Activated T-cell treated with anti-CD3 and anti-CD28 coated beads, Interleukin-2, amount 50 U/mL, for 72 hours (primary cell): ENCODE measurements around the gene TPM2. TPM values are rescaled to one million over a fixed set of nuclear protein-coding genes. Genes with fewer than 3 reads are reported as not detected.

Experiments used
- ATAC-seq, 2 donors: fragments of 150-1000 bp; cut with Tn5 transposase; replicated peaks in 1 of 2; 2 replicates each; pipeline ENCODE4 v1.10.0; 2021; ENCODE audit warnings: moderate library complexity in 2 of 2, mild to moderate bottlenecking in 1 of 2
- DNase-seq, 2 donors: peaks; one replicate each; pipeline ENCODE4 v3.0.0; 2021 to 2022; ENCODE audit warnings: mixed read lengths in 1 of 2
- H3K27ac Mint-ChIP-seq: one replicate; pipeline ENCODE4 v1.8.0; 2022; ENCODE audit warnings: mild to moderate bottlenecking, moderate library complexity, mixed read lengths
- H3K27me3 Mint-ChIP-seq: one replicate; pipeline ENCODE4 v1.8.0; 2022; ENCODE audit warnings: low read depth, mixed read lengths
- H3K36me3 Mint-ChIP-seq, 2 donors: one replicate each; pipeline ENCODE4 v1.8.0; 2022; ENCODE audit warnings: mixed read lengths in 2 of 2, mild to moderate bottlenecking in 1 of 2; ENCODE audit not compliant: insufficient read depth in 2 of 2
- H3K4me1 Mint-ChIP-seq: one replicate; pipeline ENCODE4 v1.8.0; 2022; ENCODE audit warnings: low read depth, mixed read lengths
- H3K4me3 Mint-ChIP-seq, 2 donors: one replicate each; pipeline ENCODE4 v1.8.0; 2022; ENCODE audit warnings: mild to moderate bottlenecking in 2 of 2, mixed read lengths in 2 of 2, moderate library complexity in 2 of 2
- H3K9me3 Mint-ChIP-seq, 2 donors: one replicate each; pipeline ENCODE4 v1.8.0; 2022; ENCODE audit warnings: mixed read lengths in 2 of 2
- total RNA-seq, 2 donors: library from RNA; stranded (reverse); gene quantifications; one replicate each; pipeline ENCODE4 v1.2.3, GENCODE V29; 2022

TPM2 gene
- total RNA-seq, 2 donors from 2014 or later, result 5.4 to 7.8 TPM

GRCh38 chr9:35713578-35713977 is 23.9 kb upstream of the TPM2 start:
- H3K36me3 Mint-ChIP-seq, result peaks cover 17 to 25% of the 10 kb centered on the region in 2 donors
- H3K4me1 Mint-ChIP-seq, result peaks cover 9% of the 10 kb centered on the region
- ATAC-seq (no peak), DNase-seq (no peak)
- H3K4me3 Mint-ChIP-seq, result no peak overlapping the region
- H3K27ac Mint-ChIP-seq, result peak overlapping the region; percentile 74
- H3K27me3 Mint-ChIP-seq, result no peaks in the 10 kb centered on the region
- H3K9me3 Mint-ChIP-seq, result no peaks in the 10 kb centered on the region

GRCh38 chr9:35712762-35713400 is 23.2 kb upstream of the TPM2 start:
- DNase-seq (no peak), ATAC-seq (no peak)
- H3K27ac Mint-ChIP-seq, result no peak overlapping the region
- H3K4me3 Mint-ChIP-seq, result no peak overlapping the region
- H3K4me1 Mint-ChIP-seq, result peaks cover 9% of the 10 kb centered on the region
- H3K27me3 Mint-ChIP-seq, result no peaks in the 10 kb centered on the region
- H3K9me3 Mint-ChIP-seq, result no peaks in the 10 kb centered on the region
- H3K36me3 Mint-ChIP-seq, result peaks cover 17 to 26% of the 10 kb centered on the region in 2 donors

- DNase-seq (no peak), ATAC-seq (peak; percentile 22 to 62)
- H3K4me3 Mint-ChIP-seq, result no peak overlapping the region
- no peaks in the 10 kb centered on the region for H3K9me3 Mint-ChIP-seq
- no peak overlapping the region for H3K27ac Mint-ChIP-seq
- no peaks in the 10 kb centered on the region for H3K27me3 Mint-ChIP-seq
- H3K36me3 Mint-ChIP-seq, result peaks cover 21 to 35% of the 10 kb centered on the region in 2 donors
- H3K4me1 Mint-ChIP-seq, result peaks cover 9% of the 10 kb centered on the region
Measured at GRCh38 chr9:35711501-35712428, 22.0 kb upstream of the TPM2 start.

DNA sequence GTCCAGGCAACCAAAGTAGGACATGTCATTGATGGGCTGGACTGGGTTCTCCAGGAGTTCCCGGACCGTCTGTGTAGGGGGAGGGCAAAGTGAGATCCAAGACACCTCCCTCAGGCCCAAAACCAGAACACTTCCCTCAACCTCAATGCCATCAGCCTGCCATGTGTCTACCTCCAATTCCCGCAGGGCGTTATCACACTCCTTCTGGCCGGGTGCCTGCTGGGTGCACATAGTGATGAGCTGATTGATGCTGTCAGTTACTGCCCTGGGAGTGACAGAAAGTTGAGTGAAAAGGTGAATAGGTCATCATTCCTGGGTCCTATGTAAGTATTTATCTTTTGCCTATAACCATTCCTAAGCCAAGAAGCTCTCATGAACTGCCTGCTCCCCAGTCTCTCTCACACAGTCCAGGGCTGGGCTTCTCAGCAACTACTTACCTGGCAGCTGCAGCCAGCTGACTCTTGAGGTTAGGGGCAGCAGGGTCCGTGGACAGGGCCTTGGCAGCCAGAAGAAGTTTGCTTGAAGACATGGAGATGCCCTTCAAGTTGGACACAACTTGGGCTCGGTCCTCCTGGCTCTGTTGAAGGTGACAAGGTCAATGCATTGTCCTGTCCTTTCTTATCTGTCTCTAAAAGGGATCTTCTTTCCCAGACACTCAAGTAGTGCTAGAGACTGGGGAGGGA is 21.2 kb upstream of the TPM2 start:
- Mint-ChIP-seq H3K27me3 (no peaks in the 10 kb centered on the region), H3K36me3 (peaks cover 21 to 32% of the 10 kb centered on the region in 2 donors), H3K27ac (no peak overlapping the region), H3K4me3 (no peak overlapping the region), H3K9me3 (no peaks in the 10 kb centered on the region), H3K4me1 (peaks cover 9% of the 10 kb centered on the region)
- ATAC-seq (no peak), DNase-seq (no peak)

DNA sequence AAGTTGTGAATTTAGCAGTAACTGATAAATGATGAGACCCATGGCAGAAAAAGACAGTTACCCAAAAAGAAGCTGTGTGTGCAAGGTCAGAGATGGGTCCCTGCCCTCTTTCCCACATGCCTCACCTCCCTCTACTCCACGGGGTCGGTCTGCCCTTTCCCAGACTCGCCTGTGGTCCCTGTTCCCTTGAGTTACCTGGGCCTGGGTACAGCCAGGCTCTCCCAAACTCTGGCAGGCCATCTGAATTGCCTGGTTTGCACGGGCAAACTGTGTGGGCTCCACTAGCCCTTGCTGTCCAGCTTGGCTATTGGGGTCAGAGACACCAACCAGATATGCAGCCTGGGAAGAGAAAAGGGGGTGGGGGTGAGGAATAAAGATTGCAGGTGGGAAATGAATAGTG is 18.4 kb upstream of the TPM2 start:
- peak overlapping the region; percentile 54 for H3K27ac Mint-ChIP-seq
- no peak overlapping the region for H3K4me3 Mint-ChIP-seq
- peaks cover 22 to 30% of the 10 kb centered on the region in 2 donors for H3K36me3 Mint-ChIP-seq
- DNase-seq (no peak), ATAC-seq (no peak)
- peaks cover 9% of the 10 kb centered on the region for H3K4me1 Mint-ChIP-seq
- H3K27me3 Mint-ChIP-seq, result no peaks in the 10 kb centered on the region
- H3K9me3 Mint-ChIP-seq, result no peaks in the 10 kb centered on the region

DNA sequence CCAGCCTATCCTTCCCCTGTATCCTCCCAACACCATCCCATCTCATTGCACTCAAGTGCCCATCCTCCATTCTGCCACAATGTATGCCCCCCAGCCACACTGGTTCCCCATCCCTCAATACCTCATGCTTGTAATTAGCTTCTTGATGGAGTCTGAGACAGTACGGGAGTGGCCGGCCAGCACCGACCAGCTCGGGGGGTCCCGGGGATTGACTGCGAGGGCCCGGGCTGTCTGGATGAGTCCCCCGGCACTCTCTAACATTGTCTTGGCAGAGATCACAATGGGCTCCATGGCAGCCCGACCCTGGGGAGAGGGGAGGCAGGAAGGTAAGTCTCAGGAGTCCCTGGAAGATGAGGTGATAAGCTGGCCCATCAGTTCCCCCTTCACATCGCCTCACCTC is 17.2 kb upstream of the TPM2 start:
- ATAC-seq (no peak), DNase-seq (no peak)
- Mint-ChIP-seq H3K36me3 (peaks cover 22 to 36% of the 10 kb centered on the region in 2 donors), H3K4me1 (peaks cover 5% of the 10 kb centered on the region), H3K9me3 (no peaks in the 10 kb centered on the region), H3K4me3 (no peak overlapping the region), H3K27me3 (no peaks in the 10 kb centered on the region), H3K27ac (no peak overlapping the region)

DNA sequence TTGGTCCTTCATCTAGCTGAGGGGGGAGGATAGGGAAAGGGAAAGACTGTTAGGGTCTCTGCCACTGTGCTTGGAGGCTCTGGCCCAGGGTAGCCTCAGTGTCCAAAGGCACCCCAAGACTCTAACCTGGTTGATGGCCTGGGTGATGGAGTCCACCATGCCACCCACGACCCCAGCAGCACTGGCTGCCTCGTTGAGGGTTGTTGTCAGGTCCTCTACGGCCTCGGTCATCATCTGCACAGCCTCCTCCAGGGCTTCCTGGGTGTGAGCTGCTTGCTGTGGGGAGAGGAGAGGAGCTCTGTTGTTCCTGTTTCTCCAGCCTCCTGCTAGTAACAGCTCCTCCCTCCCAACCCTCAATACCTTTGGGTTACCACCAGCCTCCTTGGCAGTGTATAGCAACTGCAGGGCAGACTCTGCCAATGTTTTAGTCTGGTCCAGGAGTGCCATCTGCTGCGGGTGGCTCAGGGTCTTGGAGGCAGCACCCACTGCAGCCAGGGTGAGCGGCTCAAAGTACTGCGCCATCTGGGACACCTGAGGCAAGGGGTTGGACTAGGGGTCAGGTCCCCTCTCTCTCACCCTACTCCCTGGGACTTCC is 16.2 kb upstream of the TPM2 start:
- ATAC-seq (no peak), DNase-seq (no peak)
- H3K4me1 Mint-ChIP-seq, result no peaks in the 10 kb centered on the region
- no peaks in the 10 kb centered on the region for H3K27me3 Mint-ChIP-seq
- peaks cover 20 to 30% of the 10 kb centered on the region in 2 donors for H3K36me3 Mint-ChIP-seq
- H3K27ac Mint-ChIP-seq, result no peak overlapping the region
- no peaks in the 10 kb centered on the region for H3K9me3 Mint-ChIP-seq
- no peak overlapping the region for H3K4me3 Mint-ChIP-seq

DNA sequence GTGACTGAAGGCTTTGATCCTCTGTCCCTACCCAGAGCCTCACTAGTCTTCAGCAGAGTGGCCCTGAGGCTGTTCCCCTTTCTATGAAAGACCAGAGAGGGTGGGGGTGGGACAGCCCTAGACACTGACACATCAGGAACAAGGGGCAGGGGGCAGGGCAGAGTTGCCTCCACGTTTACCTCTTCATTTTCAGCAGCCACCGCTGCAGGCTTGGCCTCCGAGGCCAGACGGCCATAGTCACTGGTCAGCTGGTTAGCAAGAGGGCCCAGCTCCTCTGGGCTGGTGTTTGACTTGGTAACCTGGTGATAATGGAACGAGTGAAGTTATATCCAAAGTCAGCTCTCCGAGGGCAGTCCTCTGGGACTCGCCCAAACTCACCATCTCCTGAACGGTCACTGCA is 15.6 kb upstream of the TPM2 start:
- peaks cover 18 to 28% of the 10 kb centered on the region in 2 donors for H3K36me3 Mint-ChIP-seq
- no peak for ATAC-seq
- no peaks in the 10 kb centered on the region for H3K27me3 Mint-ChIP-seq
- no peaks in the 10 kb centered on the region for H3K4me1 Mint-ChIP-seq
- no peak overlapping the region for H3K4me3 Mint-ChIP-seq
- H3K27ac Mint-ChIP-seq, result no peak overlapping the region
- DNase-seq, result no peak
- H3K9me3 Mint-ChIP-seq, result no peaks in the 10 kb centered on the region

DNA sequence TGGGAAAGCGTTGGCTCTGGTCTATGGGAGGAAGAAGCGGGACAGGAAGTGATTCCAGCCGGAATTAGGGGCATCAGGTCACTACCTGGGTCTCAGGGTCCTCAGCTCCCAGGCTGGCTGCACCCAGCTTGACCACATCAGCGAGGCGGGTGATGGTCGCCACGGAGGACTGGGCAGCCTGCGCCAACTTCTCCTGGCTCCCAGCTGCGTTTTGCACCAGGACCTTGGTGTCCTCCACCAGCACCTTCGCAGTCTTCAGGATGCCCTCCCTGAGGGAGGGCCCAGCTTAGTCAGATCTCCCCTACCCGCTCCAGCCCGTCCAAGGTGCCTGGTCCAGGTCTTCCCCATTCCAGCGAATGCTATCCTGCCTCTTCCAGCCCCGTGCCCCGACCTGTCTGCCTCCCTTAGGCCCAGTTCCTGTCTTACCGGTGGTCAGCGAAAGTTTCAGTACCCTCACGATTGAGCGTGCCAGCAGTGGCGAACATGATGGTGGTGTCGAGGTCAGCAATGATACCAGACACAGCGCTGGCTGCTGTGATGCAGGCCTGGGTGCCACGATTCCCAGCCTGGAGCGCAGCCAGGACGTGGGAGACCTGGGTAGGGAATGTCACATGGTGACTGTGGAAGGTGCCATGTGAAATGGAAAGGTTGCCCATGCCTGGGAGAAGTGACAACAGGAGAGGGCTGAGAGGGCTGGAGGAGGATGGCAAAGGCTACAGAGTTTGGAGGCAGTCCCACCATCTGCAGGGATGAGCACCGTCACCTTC is 14.4 kb upstream of the TPM2 start:
- H3K9me3 Mint-ChIP-seq, result no peaks in the 10 kb centered on the region
- H3K27me3 Mint-ChIP-seq, result no peaks in the 10 kb centered on the region
- H3K4me1 Mint-ChIP-seq, result no peaks in the 10 kb centered on the region
- ATAC-seq (no peak), DNase-seq (no peak)
- peaks cover 18 to 28% of the 10 kb centered on the region in 2 donors for H3K36me3 Mint-ChIP-seq
- no peak overlapping the region for H3K27ac Mint-ChIP-seq
- H3K4me3 Mint-ChIP-seq, result no peak overlapping the region

DNA sequence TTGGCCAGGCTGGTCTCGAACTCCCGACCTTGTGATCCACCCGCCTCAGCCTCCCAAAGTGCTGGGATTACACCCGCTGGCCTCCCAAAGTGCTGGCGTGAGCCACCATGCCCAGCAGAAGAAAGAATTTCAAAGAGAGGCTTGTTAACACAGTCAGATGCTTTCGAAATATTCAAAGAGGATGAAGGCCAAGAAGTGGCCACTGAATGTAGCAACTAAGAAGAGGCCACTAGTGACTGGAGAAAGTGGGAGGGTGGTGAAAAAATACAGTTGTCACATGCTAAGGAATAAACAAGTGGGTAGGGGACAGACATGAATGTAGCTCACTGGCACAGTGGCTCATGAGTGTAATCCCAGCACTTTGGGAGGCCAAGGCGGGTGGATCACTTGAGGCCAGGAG is 13.0 kb upstream of the TPM2 start:
- H3K36me3 Mint-ChIP-seq, result peaks cover 16 to 26% of the 10 kb centered on the region in 2 donors
- DNase-seq (no peak), ATAC-seq (no peak)
- H3K9me3 Mint-ChIP-seq, result no peaks in the 10 kb centered on the region
- H3K4me1 Mint-ChIP-seq, result no peaks in the 10 kb centered on the region
- no peak overlapping the region for H3K27ac Mint-ChIP-seq
- H3K4me3 Mint-ChIP-seq, result no peak overlapping the region
- H3K27me3 Mint-ChIP-seq, result no peaks in the 10 kb centered on the region

DNA sequence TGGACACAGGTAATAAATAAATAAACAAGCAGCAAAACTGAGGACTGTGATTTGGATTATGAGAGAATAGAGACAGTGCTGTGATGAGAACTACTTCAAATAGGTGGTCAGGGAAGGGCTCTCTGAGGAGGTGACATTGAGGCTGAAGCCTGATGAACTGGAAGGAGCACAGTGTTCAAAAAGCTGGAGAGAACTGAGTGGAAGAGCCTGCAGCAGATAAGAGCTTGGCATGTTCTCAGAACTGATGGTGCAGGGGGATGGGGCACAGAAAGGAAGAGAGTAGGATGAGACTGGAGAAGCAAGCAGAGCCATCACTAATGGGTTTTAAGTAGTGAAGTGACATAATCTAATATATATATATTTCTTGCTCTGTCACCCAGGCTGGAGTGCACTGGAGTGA is 11.2 kb upstream of the TPM2 start:
- H3K27ac Mint-ChIP-seq, result no peak overlapping the region
- H3K9me3 Mint-ChIP-seq, result no peaks in the 10 kb centered on the region
- H3K36me3 Mint-ChIP-seq, result peaks cover 11 to 13% of the 10 kb centered on the region in 2 donors
- H3K27me3 Mint-ChIP-seq, result no peaks in the 10 kb centered on the region
- peaks cover 7% of the 10 kb centered on the region for H3K4me1 Mint-ChIP-seq
- no peak overlapping the region for H3K4me3 Mint-ChIP-seq
- no peak for DNase-seq
- no peak for ATAC-seq

DNA sequence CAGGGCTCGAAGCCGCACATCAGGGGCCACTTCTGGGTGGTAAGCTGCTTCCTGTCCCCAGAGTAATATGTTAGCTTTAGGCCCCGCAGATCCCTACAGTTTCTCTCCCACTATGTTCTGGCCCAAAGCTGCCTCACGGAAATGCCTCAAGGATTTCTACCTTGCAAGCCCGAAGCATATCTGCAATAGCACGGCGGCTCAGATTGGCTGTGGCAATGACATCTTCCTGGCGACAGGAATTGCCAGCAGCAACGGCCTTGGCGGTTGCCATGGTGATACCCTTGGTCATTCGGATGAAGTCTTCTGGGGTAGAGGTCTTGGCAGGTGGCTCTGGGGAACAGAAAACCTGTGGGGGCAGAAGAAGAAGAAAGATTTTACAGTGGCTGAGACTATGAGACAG is 10.3 kb upstream of the TPM2 start:
- Mint-ChIP-seq H3K27me3 (no peaks in the 10 kb centered on the region), H3K4me1 (peaks cover 7% of the 10 kb centered on the region), H3K4me3 (no peak overlapping the region), H3K9me3 (no peaks in the 10 kb centered on the region), H3K27ac (no peak overlapping the region), H3K36me3 (peaks cover 10 to 11% of the 10 kb centered on the region in 2 donors)
- DNase-seq, result no peak
- no peak for ATAC-seq
